Ovary (tissue), 9 donors: ENCODE results near the gene DIS3L2. TPM values are rescaled to one million over a fixed set of nuclear protein-coding genes. Genes with fewer than 3 reads are reported as not detected.

Source experiments
- DNase-seq, 5 donors: peaks; one replicate each; pipeline ENCODE4 v3.0.0-alpha.2; 2019 to 2020
- H3K27ac ChIP-seq, 2 donors: fragments of 200-600 bp; one replicate each; pipeline versions ENCODE4 v1.5.1 to v1.8.0; 2019 to 2022
- H3K27me3 ChIP-seq: fragments of 200-600 bp; one replicate; pipeline ENCODE4 v1.8.0; 2022
- H3K36me3 ChIP-seq: fragments of 200-600 bp; sonication (generic); one replicate; pipeline ENCODE4 v1.5.1; 2019
- H3K4me1 ChIP-seq: one replicate; pipeline ENCODE4 v1.8.1; 2013; ENCODE audit warnings: mild to moderate bottlenecking, moderate library complexity; ENCODE audit not compliant: insufficient read depth
- H3K4me3 ChIP-seq: fragments of 200-600 bp; sonication (generic); one replicate; pipeline ENCODE4 v1.5.1; 2017
- H3K9me3 ChIP-seq, 2 donors: fragments of 200-600 bp in 1 of 2; sonication (generic) in 1 of 2; one replicate each; pipeline versions ENCODE4 v1.5.1 to v1.8.1; 2013 to 2019; ENCODE audit warnings: mild to moderate bottlenecking in 1 of 2, moderate library complexity in 1 of 2
- EP300 ChIP-seq: sonication (generic); formaldehyde crosslinking; IDR thresholded peaks from one replicate; pipeline ENCODE4 v1.6.1; 2017; ENCODE audit warnings: antibody characterized with exemption
- POLR2A ChIP-seq: fragments of 450-650 bp; IDR thresholded peaks from one replicate; pipeline ENCODE4 v1.6.1; 2017; ENCODE audit warnings: antibody characterized with exemption, mild to moderate bottlenecking, moderate library complexity
- WGBS, 3 donors: extraction: QIAGEN DNeasy Blood & Tissue Kit in 1 of 3; methylation state at CpG; one replicate each; pipeline versions ENCODE4 v1.1.5 to v1.1.7; 2013 to 2017; 5-methylcytosine and 5-hydroxymethylcytosine counted together
- intact Hi-C, 4 donors: fragments of 100-400 bp; cut with DNase I; formaldehyde crosslinking; loops; one replicate each; pipeline versions ENCODE4 v1.11.0 to v1.15.1; 2022 to 2023
- polyA plus RNA-seq, 2 donors: library from polyadenylated mRNA; stranded (reverse); fragments of 200-250 nt in 1 of 2; fragments of 350-450 nt in 1 of 2; fragmentation: Illumina TruSeq in 1 of 2; extraction: RNeasy Lipid Tissue Mini Kit (QIAGEN cat#74804) in 1 of 2; gene quantifications; one replicate each; pipeline ENCODE4 v1.2.3, GENCODE V29; 2013 to 2014
- total RNA-seq, 7 donors: library from RNA; depleted of rRNA in 2 of 7; stranded (reverse); fragments of >200 nt in 2 of 7; fragmentation: NEBNext Ultra II Directional in 3 of 7; extraction: Animal tissue kit (Norgen Biotek cat#: 25700) in 3 of 7; gene quantifications; one replicate each; pipeline versions ENCODE4 v1.1.0 to v1.2.4, GENCODE V29; 2016 to 2023
- TF ChIP-seq, protein P1 (sequence below), 3 donors: fragments of 450-650 bp in 2 of 3; fragments of 200-600 bp in 1 of 3; IDR thresholded peaks; one replicate each; pipeline versions ENCODE4 v1.5.1 to v1.8.0; 2016 to 2022; ENCODE audit warnings: antibody characterized with exemption in 3 of 3, mild to moderate bottlenecking in 1 of 3
- donor health status: DM: no; HTN: no; CAD: no; lungs with moderate emphysema.
- donor health status: DM: no; HTN: no; CAD: no.
- donor health status: Bipolar disorder and iron deficiency.
- donor health status: DM: yes; HTN: yes; CAD: no.
- donor health status: DM: no; HTN: no; CAD: no.
- donor health status: DM: yes; HTN: yes; CAD: no.

The DIS3L2 gene
- total and polyA plus RNA-seq, 9 donors, result 18.2 to 52.0 (median 32.8) TPM

DNA sequence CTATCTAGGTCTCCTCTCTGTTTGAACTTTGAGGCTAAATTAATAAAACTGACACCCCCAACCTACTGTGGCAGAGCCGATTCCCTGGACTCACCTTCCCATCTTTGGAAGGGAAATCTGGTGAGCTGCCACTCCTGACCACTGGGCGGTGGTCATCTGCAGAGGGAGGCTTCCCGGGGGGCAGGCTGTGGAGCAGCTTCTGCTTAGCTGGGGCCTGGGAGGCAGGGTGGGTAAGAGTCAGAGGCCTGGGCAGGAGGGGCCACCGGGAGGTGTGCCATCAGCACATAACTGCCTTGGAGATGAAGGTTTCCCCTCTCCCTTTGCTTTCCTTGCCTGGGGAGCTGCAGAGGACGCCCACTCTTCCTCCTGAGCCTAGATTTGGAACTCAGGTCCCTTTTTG, 33.0 kb upstream of the DIS3L2 start:
- Histone ChIP-seq H3K27me3 (no peaks in the 10 kb centered on the region), H3K9me3 (no peaks in the 10 kb centered on the region), H3K27ac (no peak overlapping the region), H3K36me3 (no peaks in the 10 kb centered on the region), H3K4me1 (peaks cover 6% of the 10 kb centered on the region), H3K4me3 (no peak overlapping the region)
- WGBS, 3 donors, result 77 to 82% (median 79%) methylated on average over 5 of the region's 5 CpGs
- no peak for TF ChIP-seq EP300
- intact Hi-C loops, result loop anchor here (5.0 to 10.0 kb wide), 4 partner anchors 214 to 596 kb away; partner anchors contain the start of genes CHRND (in 2 of the 4) and PRSS56 (in 2 of the 4)
- DNase-seq, result peak in 2 of 5 donors; percentile 3 to 9

GRCh38 chr2:231928901-231929725, 32.4 kb upstream of the DIS3L2 start:
- no peaks in the 10 kb centered on the region for H3K36me3 ChIP-seq
- no peak overlapping the region for H3K4me3 ChIP-seq
- WGBS, 3 donors, result 81 to 84% (median 82%) methylated on average over 11 of the region's 11 CpGs
- H3K4me1 ChIP-seq, result peaks cover 6% of the 10 kb centered on the region
- intact Hi-C loops, result loop anchor here (5.0 to 10.0 kb wide), 4 partner anchors 213 to 596 kb away; partner anchors contain the start of genes CHRND (in 2 of the 4) and PRSS56 (in 2 of the 4)
- peak in 1 of 5 donors; percentile 11 for DNase-seq
- H3K9me3 ChIP-seq, result no peaks in the 10 kb centered on the region
- no peak for TF ChIP-seq POLR2A
- TF ChIP-seq EP300, result no peak
- TF ChIP-seq, protein P1, sequence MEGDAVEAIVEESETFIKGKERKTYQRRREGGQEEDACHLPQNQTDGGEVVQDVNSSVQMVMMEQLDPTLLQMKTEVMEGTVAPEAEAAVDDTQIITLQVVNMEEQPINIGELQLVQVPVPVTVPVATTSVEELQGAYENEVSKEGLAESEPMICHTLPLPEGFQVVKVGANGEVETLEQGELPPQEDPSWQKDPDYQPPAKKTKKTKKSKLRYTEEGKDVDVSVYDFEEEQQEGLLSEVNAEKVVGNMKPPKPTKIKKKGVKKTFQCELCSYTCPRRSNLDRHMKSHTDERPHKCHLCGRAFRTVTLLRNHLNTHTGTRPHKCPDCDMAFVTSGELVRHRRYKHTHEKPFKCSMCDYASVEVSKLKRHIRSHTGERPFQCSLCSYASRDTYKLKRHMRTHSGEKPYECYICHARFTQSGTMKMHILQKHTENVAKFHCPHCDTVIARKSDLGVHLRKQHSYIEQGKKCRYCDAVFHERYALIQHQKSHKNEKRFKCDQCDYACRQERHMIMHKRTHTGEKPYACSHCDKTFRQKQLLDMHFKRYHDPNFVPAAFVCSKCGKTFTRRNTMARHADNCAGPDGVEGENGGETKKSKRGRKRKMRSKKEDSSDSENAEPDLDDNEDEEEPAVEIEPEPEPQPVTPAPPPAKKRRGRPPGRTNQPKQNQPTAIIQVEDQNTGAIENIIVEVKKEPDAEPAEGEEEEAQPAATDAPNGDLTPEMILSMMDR (IDR thresholded peaks at IDR 0.05), result no peak
- no peaks in the 10 kb centered on the region for H3K27me3 ChIP-seq
- H3K27ac ChIP-seq, result no peak overlapping the region

- peak in 1 of 5 donors; percentile 19 for DNase-seq
- Histone ChIP-seq H3K27me3 (no peaks in the 10 kb centered on the region), H3K36me3 (no peaks in the 10 kb centered on the region), H3K4me3 (no peak overlapping the region), H3K9me3 (no peaks in the 10 kb centered on the region), H3K4me1 (peaks cover 6% of the 10 kb centered on the region), H3K27ac (no peak overlapping the region)
- 24 to 25% (median 24%) methylated on average over 11 of the region's 11 CpGs for WGBS, 3 donors
- intact Hi-C loops, result loop anchor here (5.0 to 10.0 kb wide), 4 partner anchors 212 to 595 kb away; partner anchors contain the start of genes CHRND (in 2 of the 4) and PRSS56 (in 2 of the 4)
- TF ChIP-seq POLR2A, result no peak
- no peak for TF ChIP-seq EP300
- TF ChIP-seq, protein P1 (IDR thresholded peaks at IDR 0.05), result no peak
These were observed 31.4 kb upstream of the DIS3L2 start for GRCh38 chr2:231929961-231930592.

GRCh38 chr2:231930593-231931281, 30.8 kb upstream of the DIS3L2 start:
- H3K27me3 ChIP-seq, result no peaks in the 10 kb centered on the region
- H3K4me1 ChIP-seq, result peaks cover 4% of the 10 kb centered on the region
- no peaks in the 10 kb centered on the region for H3K36me3 ChIP-seq
- 58 to 64% (median 64%) methylated on average over 8 of the region's 8 CpGs for WGBS, 3 donors
- no peaks in the 10 kb centered on the region for H3K9me3 ChIP-seq
- DNase-seq, result peak in 1 of 5 donors; percentile 16
- intact Hi-C loops, result no loop called here
- H3K27ac ChIP-seq, result no peak overlapping the region
- no peak overlapping the region for H3K4me3 ChIP-seq
- no peak for TF ChIP-seq POLR2A
- TF ChIP-seq EP300, result no peak
- TF ChIP-seq, protein P1 (IDR thresholded peaks at IDR 0.05), result no peak
